ENCODE data around the gene ACOX3.

GRCh38 chr4:8340781-8341241 lies 99.7 kb downstream of the ACOX3 start:
- TF ChIP-seq POLR2A (IDR thresholded peaks at IDR 0.05) (no peak), POLR2AphosphoS5 (IDR thresholded peaks at IDR 0.05) (no peak), CTCF (IDR thresholded peaks at IDR 0.05) (no peak), EP300 (IDR thresholded peaks at IDR 0.05) (no peak)
